ENCODE results near the gene AJM1.

- TF ChIP-seq POLR2AphosphoS5 (IDR thresholded peaks at IDR 0.05) (no peak), CTCF (IDR thresholded peaks at IDR 0.05) (no peak), POLR2A (IDR thresholded peaks at IDR 0.05) (no peak)
Measured at GRCh38 chr9:136826188-136826541, 16.1 kb upstream of the AJM1 start.

Data from prostate gland (tissue), 2 donors.